HCT116 (cell line): ENCODE results near the gene RPF1. TPM values are rescaled to one million over a fixed set of nuclear protein-coding genes. Genes with fewer than 3 reads are reported as not detected.

ENCODE experiments used
- ATAC-seq: fragments of 200-7000 bp; cut with Tn5 transposase; 2 replicates; pipeline ENCODE4 v1.9.1; 2020; ENCODE audit warnings: mild to moderate bottlenecking, moderate library complexity
- BruUV-seq: library from RNA; stranded (reverse); fragments of 400-500 nt; replicated peaks from 2 replicates; lab custom pipeline; 2021; lab: Mats Ljungman, UMichigan
- CTCF ChIA-PET: fragments of 300-600 bp; sonication (Branson Sonifier 250); formaldehyde crosslinking; loops from one replicate; lab custom pipeline; 2021; ENCODE audit warnings: antibody characterized with exemption; lab: Charles Lee
- POLR2A ChIA-PET: fragments of 300-600, 350-600 bp; sonication (Branson Sonifier 250); formaldehyde crosslinking; loops from one replicate; lab custom pipeline; 2021; ENCODE audit warnings: antibody characterized with exemption; lab: Charles Lee
- RAD21 ChIA-PET, 2 experiments: fragments of 300-600 bp; sonication (Branson Sonifier 250); formaldehyde crosslinking; loops; one replicate each; lab custom pipeline; 2023; ENCODE audit warnings: low total read pairs in 2 of 2; ENCODE audit not compliant: uncharacterized antibody in 2 of 2, unreplicated experiment in 2 of 2, low non-redundant PET in 1 of 2; lab: Charles Lee
- DNase-seq: peaks from one replicate; pipeline ENCODE4 v3.0.0-alpha.2; 2010; ENCODE audit warnings: low read depth, low spot score
- H2AFZ ChIP-seq: fragments of 200-600 bp; shearing (Covaris generic), sonication (generic); 2 replicates; pipeline ENCODE4 v1.6.1; 2017; ENCODE audit warnings: low read depth, mixed run types, mixed read lengths, antibody characterized with exemption, low read length; ENCODE audit not compliant: poor library complexity, severe bottlenecking
- H3K27ac ChIP-seq: 2 replicates; pipeline ENCODE4 v1.5.1; 2012; ENCODE audit warnings: low read depth, low read length
- H3K27me3 ChIP-seq: fragments of 200-600 bp; sonication (generic); 2 replicates; pipeline ENCODE4 v1.6.1; 2016; ENCODE audit warnings: mixed run types, low read length, mixed read lengths; ENCODE audit not compliant: insufficient read depth
- H3K36me3 ChIP-seq, 2 experiments: fragments of 200-500 bp in 1 of 2; fragments of 200-600 bp in 1 of 2; sonication (Bioruptor generic) in 1 of 2; sonication (generic) in 1 of 2; 2 replicates each; pipeline versions ENCODE4 v1.5.1 to v1.6.1; 2014 to 2016; ENCODE audit warnings: low read length in 2 of 2, inconsistent platforms in 1 of 2, mixed read lengths in 1 of 2, mixed run types in 1 of 2; ENCODE audit not compliant: insufficient read depth in 2 of 2, control insufficient read depth in 1 of 2
- H3K4me1 ChIP-seq, 2 experiments: fragments of 200-600 bp in 1 of 2; sonication (generic) in 1 of 2; 2 replicates each; pipeline versions ENCODE4 v1.5.1 to v1.6.1; 2012 to 2017; ENCODE audit warnings: low read length in 2 of 2, inconsistent platforms in 1 of 2, mild to moderate bottlenecking in 1 of 2, mixed read lengths in 1 of 2, mixed run types in 1 of 2, moderate library complexity in 1 of 2; ENCODE audit not compliant: insufficient read depth in 2 of 2, control insufficient read depth in 1 of 2
- H3K4me2 ChIP-seq: fragments of 200-600 bp; sonication (generic); 2 replicates; pipeline ENCODE4 v1.6.1; 2017; ENCODE audit warnings: mixed run types, low read length, mixed read lengths
- H3K4me3 ChIP-seq, 2 experiments: fragments of 200-600 bp in 1 of 2; sonication (generic) in 1 of 2; replicated peaks in 1 of 2; 2 replicates each; pipeline ENCODE4 v1.5.1; 2011 to 2016; ENCODE audit warnings: low read length in 2 of 2, control low read depth in 1 of 2, low read depth in 1 of 2, mild to moderate bottlenecking in 1 of 2, mixed read lengths in 1 of 2, mixed run types in 1 of 2
- H3K79me2 ChIP-seq: fragments of 200-600 bp; sonication (generic); 2 replicates; pipeline ENCODE4 v1.6.1; 2017; ENCODE audit warnings: mild to moderate bottlenecking, mixed run types, low read length, moderate library complexity, mixed read lengths; ENCODE audit not compliant: insufficient read depth
- H3K9ac ChIP-seq: fragments of 200-600 bp; sonication (generic); 2 replicates; pipeline ENCODE4 v1.6.1; 2016; ENCODE audit warnings: low read length, mixed read lengths
- H3K9me2 ChIP-seq: fragments of 200-600 bp; sonication (generic), shearing (Covaris generic); 2 replicates; pipeline ENCODE4 v1.6.1; 2017; ENCODE audit warnings: mixed run types, mild to moderate bottlenecking, moderate library complexity; ENCODE audit not compliant: insufficient read depth
- H3K9me3 ChIP-seq, 2 experiments: fragments of 200-500 bp in 1 of 2; fragments of 200-600 bp in 1 of 2; sonication (Bioruptor generic) in 1 of 2; sonication (generic) in 1 of 2; 2 replicates each; pipeline ENCODE4 v1.6.1; 2014 to 2017; ENCODE audit warnings: low read length in 2 of 2, mixed read lengths in 2 of 2, inconsistent platforms in 1 of 2, low read depth in 1 of 2, mild to moderate bottlenecking in 1 of 2, mixed run types in 1 of 2, moderate library complexity in 1 of 2; ENCODE audit not compliant: control insufficient read depth in 1 of 2, insufficient read depth in 1 of 2
- H4K20me1 ChIP-seq: fragments of 200-600 bp; sonication (generic), shearing (Covaris generic); 2 replicates; pipeline ENCODE4 v1.6.1; 2017; ENCODE audit warnings: mixed run types, mild to moderate bottlenecking, moderate library complexity; ENCODE audit not compliant: insufficient read depth
- ELF1 ChIP-seq: IDR thresholded peaks from 2 replicates; pipeline ENCODE4 v1.6.1; 2012; ENCODE audit warnings: low read depth, borderline replicate concordance
- EZH2 ChIP-seq: fragments of 200-600 bp; sonication (generic); IDR thresholded peaks from 2 replicates; pipeline ENCODE4 v1.6.1; 2017; ENCODE audit warnings: antibody characterized with exemption, mixed run types
- FOSL1 ChIP-seq: IDR thresholded peaks from 2 replicates; pipeline ENCODE4 v1.6.1; 2012; ENCODE audit warnings: low read depth
- JUND ChIP-seq: IDR thresholded peaks from 2 replicates; pipeline ENCODE4 v1.6.1; 2012
- MAX ChIP-seq: IDR thresholded peaks from 2 replicates; pipeline ENCODE4 v1.6.1; 2012
- POLR2A ChIP-seq: IDR thresholded peaks from 2 replicates; pipeline ENCODE4 v1.7.0; 2011; ENCODE audit warnings: borderline replicate concordance; ENCODE audit not compliant: insufficient read depth, insufficient read length; ENCODE audit errors: extremely low read depth
- POLR2AphosphoS5 ChIP-seq: IDR thresholded peaks from 2 replicates; pipeline ENCODE4 v1.6.1; 2011; ENCODE audit warnings: mild to moderate bottlenecking, low read depth, low read length, moderate library complexity
- REST ChIP-seq: IDR thresholded peaks from 2 replicates; pipeline ENCODE4 v1.6.1; 2012; ENCODE audit warnings: low read depth
- SIN3A ChIP-seq: IDR thresholded peaks from 2 replicates; pipeline ENCODE4 v1.6.1; 2012; ENCODE audit warnings: low read depth
- TCF7L2 ChIP-seq: IDR thresholded peaks from 2 replicates; pipeline ENCODE4 v1.7.0; 2011; ENCODE audit warnings: borderline replicate concordance, inconsistent platforms; ENCODE audit not compliant: insufficient read depth, insufficient read length; ENCODE audit errors: extremely low read depth
- YY1 ChIP-seq: IDR thresholded peaks from 2 replicates; pipeline ENCODE4 v1.6.1; 2011; ENCODE audit warnings: low read length, low read depth, moderate library complexity, mild to moderate bottlenecking; ENCODE audit not compliant: insufficient replicate concordance; ENCODE audit errors: extremely low read depth
- ZBTB33 ChIP-seq: IDR thresholded peaks from 2 replicates; pipeline ENCODE4 v1.6.1; 2011; ENCODE audit warnings: mild to moderate bottlenecking, low read length, moderate library complexity; ENCODE audit not compliant: insufficient replicate concordance; ENCODE audit errors: extremely low read depth
- ZFX ChIP-seq: fragments of 450-650 bp; IDR thresholded peaks from 2 replicates; pipeline ENCODE4 v1.6.1; 2017
- ZNF274 ChIP-seq: fragments of 200-500 bp; sonication (Bioruptor generic); IDR thresholded peaks from 2 replicates; pipeline ENCODE4 v1.6.1; 2014; ENCODE audit warnings: mild to moderate bottlenecking, low read depth, low read length, inconsistent platforms
- intact Hi-C: fragments of 100-400 bp; cut with micrococcal nuclease; formaldehyde crosslinking; loops from 2 replicates; pipeline ENCODE4 v1.10.0; 2022
- total RNA-seq: library from RNA; stranded (reverse); gene quantifications from one replicate; pipeline ENCODE4 v1.2.1, GENCODE V29; 2021; ENCODE audit not compliant: unreplicated experiment

The RPF1 gene
- total RNA-seq, 1 experiment from 2014 or later: 86.9 TPM

GRCh38 chr1:84539972-84540371 is 60.9 kb downstream of the RPF1 start:
- H3K9ac ChIP-seq: no peak overlapping the region
- intact Hi-C loops: loop anchor here (2.0 to 5.0 kb wide), 2 partner anchors 98 to 399 kb away; no protein-coding TSS in a partner anchor
- no peak overlapping the region for H3K4me2 ChIP-seq
- H3K27ac ChIP-seq: no peak overlapping the region
- DNase-seq: no peak
- no peaks in the 10 kb centered on the region for H3K9me2 ChIP-seq
- no peaks in the 10 kb centered on the region for H3K79me2 ChIP-seq
- ATAC-seq: no peak
- H4K20me1 ChIP-seq: no peaks in the 10 kb centered on the region
- POLR2A ChIA-PET: interaction anchor here (1.3 kb wide), 1 partner anchor 34 kb away, joined by 3 read pairs; the partner anchor contains the start of gene SPATA1
- no peaks in the 10 kb centered on the region for H3K9me3 ChIP-seq
- H3K4me1 ChIP-seq: peaks cover 0 to 2% of the 10 kb centered on the region in 2 experiments; a peak in 1 of 4 replicates
- no peak overlapping the region for H3K4me3 ChIP-seq
- H2AFZ ChIP-seq: no peak overlapping the region
- CTCF ChIA-PET: interaction anchor here (1.2 kb wide), 1 partner anchor 97 kb away, joined by 3 read pairs; no protein-coding TSS in a partner anchor
- no TSS peak for BruUV-seq
- no peak for TF ChIP-seq JUND
- no peak for TF ChIP-seq ELF1
- no peak for TF ChIP-seq ZNF274
- RAD21 ChIA-PET: interaction anchor here in 1 of 2 experiments (0.9 kb wide), 1 partner anchor 398 kb away, joined by 3 read pairs; no protein-coding TSS in a partner anchor
- no peaks in the 10 kb centered on the region for H3K36me3 ChIP-seq
- H3K27me3 ChIP-seq: no peaks in the 10 kb centered on the region

- Histone ChIP-seq H3K4me3 (no peak overlapping the region), H3K4me1 (peaks cover 0 to 2% of the 10 kb centered on the region in 2 experiments; a peak in 1 of 4 replicates), H3K9me2 (no peaks in the 10 kb centered on the region), H3K4me2 (no peak overlapping the region), H3K79me2 (no peaks in the 10 kb centered on the region), H3K9ac (no peak overlapping the region), H3K36me3 (no peaks in the 10 kb centered on the region), H3K27me3 (no peaks in the 10 kb centered on the region), H4K20me1 (no peaks in the 10 kb centered on the region), H2AFZ (no peak overlapping the region), H3K27ac (no peak overlapping the region), H3K9me3 (no peaks in the 10 kb centered on the region)
- DNase-seq (no peak), ATAC-seq (no peak)
- intact Hi-C loops: loop anchor here (2.0 to 5.0 kb wide), 2 partner anchors 98 to 400 kb away; no protein-coding TSS in a partner anchor
- ChIA-PET CTCF (interaction anchor here (1.2 kb wide), 1 partner anchor 98 kb away, joined by 3 read pairs; no protein-coding TSS in a partner anchor), RAD21 (interaction anchor here in 1 of 2 experiments (0.9 kb wide), 1 partner anchor 399 kb away, joined by 3 read pairs; no protein-coding TSS in a partner anchor), POLR2A (interaction anchor here (1.3 kb wide), 1 partner anchor 35 kb away, joined by 3 read pairs; the partner anchor contains the start of gene SPATA1)
- no TSS peak for BruUV-seq
- TF ChIP-seq FOSL1 (no peak), EZH2 (no peak), MAX (no peak), TCF7L2 (no peak), POLR2A (no peak), POLR2AphosphoS5 (no peak), ZBTB33 (no peak), JUND (no peak), YY1 (no peak), REST (no peak), ZNF274 (no peak), ZFX (no peak), SIN3A (no peak)
Measured at GRCh38 chr1:84540759-84541158, 61.7 kb downstream of the RPF1 start.
